Measurements from ENCODE around the gene LST1. TPM values are rescaled to one million over a fixed set of nuclear protein-coding genes. Genes with fewer than 3 reads are reported as not detected.

The LST1 gene
- total and polyA plus RNA-seq, 4 donors = 10.4 to 24.6 (median 13.4) TPM

DNA sequence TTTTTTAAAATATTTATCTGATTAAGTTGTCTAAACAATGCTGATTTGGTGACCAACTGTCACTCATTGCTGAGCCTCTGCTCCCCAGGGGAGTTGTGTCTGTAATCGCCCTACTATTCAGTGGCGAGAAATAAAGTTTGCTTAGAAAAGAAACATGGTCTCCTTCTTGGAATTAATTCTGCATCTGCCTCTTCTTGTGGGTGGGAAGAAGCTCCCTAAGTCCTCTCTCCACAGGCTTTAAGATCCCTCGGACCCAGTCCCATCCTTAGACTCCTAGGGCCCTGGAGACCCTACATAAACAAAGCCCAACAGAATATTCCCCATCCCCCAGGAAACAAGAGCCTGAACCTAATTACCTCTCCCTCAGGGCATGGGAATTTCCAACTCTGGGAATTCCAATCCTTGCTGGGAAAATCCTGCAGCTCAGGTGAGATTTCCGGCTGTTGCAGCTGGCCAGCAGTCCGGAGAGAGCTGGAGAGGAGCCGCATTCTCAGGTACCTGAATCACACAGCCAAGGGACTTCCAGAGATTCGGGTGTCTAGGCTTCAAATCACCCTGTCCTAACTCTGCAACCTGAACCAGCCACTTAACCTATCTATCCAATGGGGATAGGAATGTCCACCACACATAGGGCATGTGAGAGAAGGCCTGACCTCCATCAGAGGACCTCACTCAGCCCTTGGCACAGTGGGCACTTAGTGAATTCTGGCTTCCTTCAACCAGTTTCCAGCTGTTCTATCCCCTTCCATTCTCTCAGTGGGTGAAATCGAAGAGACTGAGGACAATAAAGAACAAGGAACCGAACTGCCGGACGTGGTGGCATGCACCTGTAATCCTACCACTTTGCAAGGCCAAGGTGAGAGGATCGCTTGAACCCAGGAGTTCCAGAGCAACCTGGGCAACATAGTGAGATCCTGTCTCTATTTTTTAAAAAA lies 7.6 kb upstream of the LST1 start:
- Histone ChIP-seq H3K4me1 (ENCODE audit: control insufficient read depth in 4 of 4, insufficient read depth in 4 of 4, low read length in 3 of 4) (peaks cover 0 to 16% (median 6%) of the 10 kb centered on the region in 4 donors), H3K4me3 (ENCODE audit: low read depth in 1 of 3, low read length in 3 of 3) (no peak overlapping the region), H3K9ac (ENCODE audit: low read depth in 1 of 2, low read length in 2 of 2) (no peak overlapping the region), H3K27ac (ENCODE audit: low read depth in 1 of 2, low read length in 2 of 2) (no peak overlapping the region), H3K27me3 (ENCODE audit: control insufficient read depth in 4 of 4, insufficient read depth in 4 of 4, low read length in 3 of 4) (no peaks in the 10 kb centered on the region), H3K36me3 (ENCODE audit: control insufficient read depth in 4 of 4, insufficient read depth in 3 of 4, low read depth in 1 of 4, low read length in 3 of 4) (no peaks in the 10 kb centered on the region), H3K9me3 (ENCODE audit: control insufficient read depth in 4 of 4, low read length in 3 of 4) (no peaks in the 10 kb centered on the region)
- TF ChIP-seq GABPA (IDR thresholded peaks at IDR 0.05 in 1 of 2, conservative IDR thresholded peaks at IDR 0.05 in 1 of 2) = no peak
- no peak for TF ChIP-seq NR2F2 (IDR thresholded peaks at IDR 0.05)
- TF ChIP-seq, protein P1, sequence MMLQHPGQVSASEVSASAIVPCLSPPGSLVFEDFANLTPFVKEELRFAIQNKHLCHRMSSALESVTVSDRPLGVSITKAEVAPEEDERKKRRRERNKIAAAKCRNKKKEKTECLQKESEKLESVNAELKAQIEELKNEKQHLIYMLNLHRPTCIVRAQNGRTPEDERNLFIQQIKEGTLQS (IDR thresholded peaks at IDR 0.05) = no peak
- TF ChIP-seq, protein P2, sequence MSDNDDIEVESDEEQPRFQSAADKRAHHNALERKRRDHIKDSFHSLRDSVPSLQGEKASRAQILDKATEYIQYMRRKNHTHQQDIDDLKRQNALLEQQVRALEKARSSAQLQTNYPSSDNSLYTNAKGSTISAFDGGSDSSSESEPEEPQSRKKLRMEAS (IDR thresholded peaks at IDR 0.05) = no peak
- no peak for TF ChIP-seq EGR1 (IDR thresholded peaks at IDR 0.05; ENCODE audit: low read depth in 2 of 2)
- no peak for TF ChIP-seq FOXA1 (IDR thresholded peaks at IDR 0.05)
- no peak for TF ChIP-seq TAF1 (conservative IDR thresholded peaks at IDR 0.05)
- no peak for TF ChIP-seq RXRA (IDR thresholded peaks at IDR 0.05)
- no peak for TF ChIP-seq JUND (IDR thresholded peaks at IDR 0.05)
- TF ChIP-seq, protein P3, sequence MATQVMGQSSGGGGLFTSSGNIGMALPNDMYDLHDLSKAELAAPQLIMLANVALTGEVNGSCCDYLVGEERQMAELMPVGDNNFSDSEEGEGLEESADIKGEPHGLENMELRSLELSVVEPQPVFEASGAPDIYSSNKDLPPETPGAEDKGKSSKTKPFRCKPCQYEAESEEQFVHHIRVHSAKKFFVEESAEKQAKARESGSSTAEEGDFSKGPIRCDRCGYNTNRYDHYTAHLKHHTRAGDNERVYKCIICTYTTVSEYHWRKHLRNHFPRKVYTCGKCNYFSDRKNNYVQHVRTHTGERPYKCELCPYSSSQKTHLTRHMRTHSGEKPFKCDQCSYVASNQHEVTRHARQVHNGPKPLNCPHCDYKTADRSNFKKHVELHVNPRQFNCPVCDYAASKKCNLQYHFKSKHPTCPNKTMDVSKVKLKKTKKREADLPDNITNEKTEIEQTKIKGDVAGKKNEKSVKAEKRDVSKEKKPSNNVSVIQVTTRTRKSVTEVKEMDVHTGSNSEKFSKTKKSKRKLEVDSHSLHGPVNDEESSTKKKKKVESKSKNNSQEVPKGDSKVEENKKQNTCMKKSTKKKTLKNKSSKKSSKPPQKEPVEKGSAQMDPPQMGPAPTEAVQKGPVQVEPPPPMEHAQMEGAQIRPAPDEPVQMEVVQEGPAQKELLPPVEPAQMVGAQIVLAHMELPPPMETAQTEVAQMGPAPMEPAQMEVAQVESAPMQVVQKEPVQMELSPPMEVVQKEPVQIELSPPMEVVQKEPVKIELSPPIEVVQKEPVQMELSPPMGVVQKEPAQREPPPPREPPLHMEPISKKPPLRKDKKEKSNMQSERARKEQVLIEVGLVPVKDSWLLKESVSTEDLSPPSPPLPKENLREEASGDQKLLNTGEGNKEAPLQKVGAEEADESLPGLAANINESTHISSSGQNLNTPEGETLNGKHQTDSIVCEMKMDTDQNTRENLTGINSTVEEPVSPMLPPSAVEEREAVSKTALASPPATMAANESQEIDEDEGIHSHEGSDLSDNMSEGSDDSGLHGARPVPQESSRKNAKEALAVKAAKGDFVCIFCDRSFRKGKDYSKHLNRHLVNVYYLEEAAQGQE (IDR thresholded peaks at IDR 0.05) = no peak
- no peak for TF ChIP-seq SP1 (IDR thresholded peaks at IDR 0.05)
- TF ChIP-seq HNF4A (conservative IDR thresholded peaks at IDR 0.05) = no peak
- TF ChIP-seq FOXA2 (IDR thresholded peaks at IDR 0.05) = no peak
- no peak for TF ChIP-seq HNF4G (IDR thresholded peaks at IDR 0.05)
- TF ChIP-seq, protein P4, sequence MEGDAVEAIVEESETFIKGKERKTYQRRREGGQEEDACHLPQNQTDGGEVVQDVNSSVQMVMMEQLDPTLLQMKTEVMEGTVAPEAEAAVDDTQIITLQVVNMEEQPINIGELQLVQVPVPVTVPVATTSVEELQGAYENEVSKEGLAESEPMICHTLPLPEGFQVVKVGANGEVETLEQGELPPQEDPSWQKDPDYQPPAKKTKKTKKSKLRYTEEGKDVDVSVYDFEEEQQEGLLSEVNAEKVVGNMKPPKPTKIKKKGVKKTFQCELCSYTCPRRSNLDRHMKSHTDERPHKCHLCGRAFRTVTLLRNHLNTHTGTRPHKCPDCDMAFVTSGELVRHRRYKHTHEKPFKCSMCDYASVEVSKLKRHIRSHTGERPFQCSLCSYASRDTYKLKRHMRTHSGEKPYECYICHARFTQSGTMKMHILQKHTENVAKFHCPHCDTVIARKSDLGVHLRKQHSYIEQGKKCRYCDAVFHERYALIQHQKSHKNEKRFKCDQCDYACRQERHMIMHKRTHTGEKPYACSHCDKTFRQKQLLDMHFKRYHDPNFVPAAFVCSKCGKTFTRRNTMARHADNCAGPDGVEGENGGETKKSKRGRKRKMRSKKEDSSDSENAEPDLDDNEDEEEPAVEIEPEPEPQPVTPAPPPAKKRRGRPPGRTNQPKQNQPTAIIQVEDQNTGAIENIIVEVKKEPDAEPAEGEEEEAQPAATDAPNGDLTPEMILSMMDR (IDR thresholded peaks at IDR 0.05; ENCODE audit: low read depth, low read length, missing input control) = no peak
- 85% methylated on average over 12 of the region's 12 CpGs for WGBS
- DNase-seq (ENCODE audit: low spot score) = no peak

DNA sequence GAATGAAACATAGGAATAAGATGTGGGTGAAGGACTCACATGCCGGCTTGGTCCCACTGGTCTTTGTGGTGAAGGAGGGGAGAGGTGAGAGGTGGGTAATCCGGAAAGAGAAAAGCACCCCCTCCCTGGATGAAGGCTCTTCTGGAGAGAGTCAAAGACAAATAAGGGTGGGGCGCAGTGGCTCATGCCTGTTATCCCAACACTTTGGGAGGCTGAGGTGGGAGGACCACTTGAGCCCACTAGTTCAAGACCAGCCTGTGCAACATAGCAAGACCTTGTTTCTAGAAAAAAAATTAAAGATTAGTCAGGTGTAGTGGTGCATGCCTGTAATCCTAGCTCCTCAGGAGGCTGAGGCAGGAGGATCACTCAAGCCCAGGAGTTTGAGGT lies 7.0 kb upstream of the LST1 start:
- H3K4me1 ChIP-seq (ENCODE audit: control insufficient read depth in 4 of 4, insufficient read depth in 4 of 4, low read length in 3 of 4) = peaks cover 0 to 16% (median 6%) of the 10 kb centered on the region in 4 donors
- no peak overlapping the region for H3K4me3 ChIP-seq (ENCODE audit: low read depth in 1 of 3, low read length in 3 of 3)
- H3K9me3 ChIP-seq (ENCODE audit: control insufficient read depth in 4 of 4, low read length in 3 of 4) = no peaks in the 10 kb centered on the region
- H3K9ac ChIP-seq (ENCODE audit: low read depth in 1 of 2, low read length in 2 of 2) = no peak overlapping the region
- H3K27me3 ChIP-seq (ENCODE audit: control insufficient read depth in 4 of 4, insufficient read depth in 4 of 4, low read length in 3 of 4) = no peaks in the 10 kb centered on the region
- no peak overlapping the region for H3K27ac ChIP-seq (ENCODE audit: low read depth in 1 of 2, low read length in 2 of 2)
- WGBS = 92% methylated on average over 3 of the region's 3 CpGs
- TF ChIP-seq, protein P2 (IDR thresholded peaks at IDR 0.05) = no peak
- TF ChIP-seq TAF1 (conservative IDR thresholded peaks at IDR 0.05) (no peak), RXRA (IDR thresholded peaks at IDR 0.05) (no peak), HNF4G (IDR thresholded peaks at IDR 0.05) (no peak), NR2F2 (IDR thresholded peaks at IDR 0.05) (no peak), HNF4A (conservative IDR thresholded peaks at IDR 0.05) (no peak)
- TF ChIP-seq, protein P5, sequence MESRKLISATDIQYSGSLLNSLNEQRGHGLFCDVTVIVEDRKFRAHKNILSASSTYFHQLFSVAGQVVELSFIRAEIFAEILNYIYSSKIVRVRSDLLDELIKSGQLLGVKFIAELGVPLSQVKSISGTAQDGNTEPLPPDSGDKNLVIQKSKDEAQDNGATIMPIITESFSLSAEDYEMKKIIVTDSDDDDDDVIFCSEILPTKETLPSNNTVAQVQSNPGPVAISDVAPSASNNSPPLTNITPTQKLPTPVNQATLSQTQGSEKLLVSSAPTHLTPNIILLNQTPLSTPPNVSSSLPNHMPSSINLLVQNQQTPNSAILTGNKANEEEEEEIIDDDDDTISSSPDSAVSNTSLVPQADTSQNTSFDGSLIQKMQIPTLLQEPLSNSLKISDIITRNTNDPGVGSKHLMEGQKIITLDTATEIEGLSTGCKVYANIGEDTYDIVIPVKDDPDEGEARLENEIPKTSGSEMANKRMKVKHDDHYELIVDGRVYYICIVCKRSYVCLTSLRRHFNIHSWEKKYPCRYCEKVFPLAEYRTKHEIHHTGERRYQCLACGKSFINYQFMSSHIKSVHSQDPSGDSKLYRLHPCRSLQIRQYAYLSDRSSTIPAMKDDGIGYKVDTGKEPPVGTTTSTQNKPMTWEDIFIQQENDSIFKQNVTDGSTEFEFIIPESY (IDR thresholded peaks at IDR 0.05) = no peak
- no peaks in the 10 kb centered on the region for H3K36me3 ChIP-seq (ENCODE audit: control insufficient read depth in 4 of 4, insufficient read depth in 3 of 4, low read depth in 1 of 4, low read length in 3 of 4)
- DNase-seq (ENCODE audit: low spot score) = no peak
